HepG2 (cell line): ENCODE measurements around the gene UMOD.

Source experiments
- EP300 ChIP-seq, 3 experiments: sonication (generic) in 1 of 3; formaldehyde crosslinking in 1 of 3; IDR thresholded peaks; 2 replicates each; pipeline versions ENCODE4 v1.5.1 to v1.6.1; 2011 to 2020; ENCODE audit warnings: low read depth in 2 of 3, low read length in 2 of 3, borderline replicate concordance in 1 of 3, improper control_type of control experiment in 1 of 3, mild to moderate bottlenecking in 1 of 3, missing genetic modification reagents in 1 of 3, moderate library complexity in 1 of 3
- GTF2F1 ChIP-seq: fragments of 150-350 bp; IDR thresholded peaks from 2 replicates; pipeline ENCODE4 v1.6.1; 2014; ENCODE audit warnings: low read length
- NR2F6 ChIP-seq, 2 experiments: IDR thresholded peaks; 2 replicates each; pipeline ENCODE4 v1.6.1; 2016; ENCODE audit warnings: antibody characterized with exemption in 1 of 2, mild to moderate bottlenecking in 1 of 2
- POLR2A ChIP-seq, 2 experiments: IDR thresholded peaks; 2 replicates each; pipeline ENCODE4 v1.6.1; 2011; ENCODE audit warnings: low read depth in 2 of 2, low read length in 2 of 2, mild to moderate bottlenecking in 1 of 2, moderate library complexity in 1 of 2; ENCODE audit not compliant: insufficient read depth in 1 of 2
- SMC3 ChIP-seq: IDR thresholded peaks from 2 replicates; pipeline ENCODE4 v1.6.1; 2011; ENCODE audit warnings: low read length, improper control_type of control experiment
- SRF ChIP-seq: IDR thresholded peaks from 2 replicates; pipeline ENCODE4 v1.6.1; 2011; ENCODE audit warnings: mild to moderate bottlenecking, low read depth, low read length, moderate library complexity
- TAF1 ChIP-seq: sonication (generic); formaldehyde crosslinking; IDR thresholded peaks from 2 replicates; pipeline ENCODE4 v1.4.0; 2020; ENCODE audit warnings: missing genetic modification reagents
- TAF15 ChIP-seq: fragments of 200-400 bp; formaldehyde crosslinking; IDR thresholded peaks from one replicate; pipeline ENCODE4 v1.6.1; 2018; ENCODE audit warnings: mild to moderate bottlenecking, low read depth, low read length; ENCODE audit not compliant: poor library complexity, severe bottlenecking
- ZNF326 ChIP-seq: sonication (generic); formaldehyde crosslinking; IDR thresholded peaks from 2 replicates; pipeline ENCODE4 v1.4.0; 2020; ENCODE audit warnings: missing genetic modification reagents, borderline replicate concordance
- ZNF749 ChIP-seq: sonication (generic); formaldehyde crosslinking; IDR thresholded peaks from 2 replicates; pipeline ENCODE4 v1.8.0; 2022; ENCODE audit warnings: mild to moderate bottlenecking, missing genetic modification reagents, moderate library complexity, borderline replicate concordance
- TF ChIP-seq, protein P1 (sequence below): sonication (generic); formaldehyde crosslinking; IDR thresholded peaks from 2 replicates; pipeline ENCODE4 v1.5.0; 2020; ENCODE audit warnings: mild to moderate bottlenecking, missing genetic modification reagents, moderate library complexity

DNA sequence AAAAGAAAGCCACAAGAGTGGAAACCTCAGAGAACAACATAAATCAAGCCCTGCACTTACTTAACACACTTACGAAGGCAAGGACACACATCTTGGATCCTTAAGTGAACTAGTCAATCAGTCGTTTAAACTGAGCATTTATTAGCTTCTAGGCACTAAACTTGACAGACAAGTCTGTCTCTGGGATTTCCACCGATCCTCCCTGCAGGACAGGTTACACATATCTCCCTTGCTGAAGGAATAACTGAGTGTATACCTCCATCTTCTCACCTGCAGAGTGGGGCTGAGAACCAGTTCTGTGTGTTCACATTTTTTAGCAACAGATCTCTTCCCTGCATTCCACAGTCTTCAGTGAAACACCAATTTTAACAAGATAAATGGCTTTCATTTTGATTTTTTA lies 34.1 kb downstream of the UMOD start:
- no peak for TF ChIP-seq TAF1 (CRISPR knock-in tag)
- TF ChIP-seq, protein P1, sequence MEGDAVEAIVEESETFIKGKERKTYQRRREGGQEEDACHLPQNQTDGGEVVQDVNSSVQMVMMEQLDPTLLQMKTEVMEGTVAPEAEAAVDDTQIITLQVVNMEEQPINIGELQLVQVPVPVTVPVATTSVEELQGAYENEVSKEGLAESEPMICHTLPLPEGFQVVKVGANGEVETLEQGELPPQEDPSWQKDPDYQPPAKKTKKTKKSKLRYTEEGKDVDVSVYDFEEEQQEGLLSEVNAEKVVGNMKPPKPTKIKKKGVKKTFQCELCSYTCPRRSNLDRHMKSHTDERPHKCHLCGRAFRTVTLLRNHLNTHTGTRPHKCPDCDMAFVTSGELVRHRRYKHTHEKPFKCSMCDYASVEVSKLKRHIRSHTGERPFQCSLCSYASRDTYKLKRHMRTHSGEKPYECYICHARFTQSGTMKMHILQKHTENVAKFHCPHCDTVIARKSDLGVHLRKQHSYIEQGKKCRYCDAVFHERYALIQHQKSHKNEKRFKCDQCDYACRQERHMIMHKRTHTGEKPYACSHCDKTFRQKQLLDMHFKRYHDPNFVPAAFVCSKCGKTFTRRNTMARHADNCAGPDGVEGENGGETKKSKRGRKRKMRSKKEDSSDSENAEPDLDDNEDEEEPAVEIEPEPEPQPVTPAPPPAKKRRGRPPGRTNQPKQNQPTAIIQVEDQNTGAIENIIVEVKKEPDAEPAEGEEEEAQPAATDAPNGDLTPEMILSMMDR: no peak
- TF ChIP-seq ZNF749 (CRISPR knock-in tag): no peak
- TF ChIP-seq SMC3: no peak
- no peak for TF ChIP-seq SRF
- no peak for TF ChIP-seq ZNF326 (CRISPR knock-in tag)
- TF ChIP-seq TAF15: no peak
- no peak for TF ChIP-seq EP300 (IDR thresholded peaks at IDR 0.05; ENCODE audit: low read depth in 2 of 2, low read length in 2 of 2)
- TF ChIP-seq EP300 (CRISPR knock-in tag; IDR thresholded peaks at IDR 0.05; ENCODE audit: borderline replicate concordance): no peak
- no peak for TF ChIP-seq GTF2F1
- no peak for TF ChIP-seq NR2F6 (IDR thresholded peaks at IDR 0.05)
- no peak for TF ChIP-seq NR2F6 (CRISPR knock-in tag; IDR thresholded peaks at IDR 0.05)
- TF ChIP-seq POLR2A (IDR thresholded peaks at IDR 0.05; ENCODE audit: insufficient read depth in 1 of 2, low read depth in 2 of 2, low read length in 2 of 2): no peak
